HEK293 (cell line): ENCODE data around the gene MERTK.

Source experiments
- CTCF ChIA-PET: fragments of 350-600 bp; formaldehyde crosslinking; extraction: SDS; loops from one replicate; lab custom pipeline; 2021; ENCODE audit warnings: antibody characterized with exemption; lab: Yijun Ruan, JAX
- POLR2A ChIA-PET: fragments of 300-600 bp; formaldehyde crosslinking; extraction: SDS; loops from one replicate; lab custom pipeline; 2020; ENCODE audit warnings: antibody characterized with exemption, inconsistent platforms; lab: Yijun Ruan, JAX
- H3K27ac ChIP-seq: fragments of 200-500 bp; sonication (Bioruptor generic); 2 replicates; pipeline ENCODE4 v1.5.1; 2014; ENCODE audit warnings: low read depth, low read length, control low read depth, inconsistent platforms; ENCODE audit errors: extremely low read depth
- H3K36me3 ChIP-seq, 2 experiments: fragments of 200-500 bp in 1 of 2; sonication (Bioruptor generic) in 1 of 2; 1 replicate in 1 of 2; 2 replicates in 1 of 2; pipeline ENCODE4 v1.5.1; 2014 to 2017; ENCODE audit warnings: inconsistent platforms in 2 of 2, low read length in 2 of 2; ENCODE audit not compliant: control insufficient read depth in 2 of 2, insufficient read depth in 1 of 2
- H3K4me1 ChIP-seq: fragments of 200-500 bp; sonication (Bioruptor generic); 2 replicates; pipeline ENCODE4 v1.5.1; 2014; ENCODE audit warnings: mild to moderate bottlenecking, low read length, inconsistent platforms; ENCODE audit not compliant: control insufficient read depth, insufficient read depth
- H3K4me3 ChIP-seq: 2 replicates; pipeline ENCODE4 v1.5.1; 2011; ENCODE audit warnings: low read depth, mild to moderate bottlenecking, control low read depth, low read length, moderate library complexity
- H3K9me3 ChIP-seq: fragments of 200-500 bp; sonication (Bioruptor generic); 2 replicates; pipeline ENCODE4 v1.5.1; 2014; ENCODE audit warnings: low read depth, low read length, inconsistent platforms; ENCODE audit not compliant: control insufficient read depth, insufficient read depth
- BCL6B ChIP-seq: fragments of 450-650 bp; formaldehyde crosslinking; IDR thresholded peaks from 2 replicates; pipeline ENCODE4 v1.5.1; 2017; ENCODE audit warnings: missing biosample characterization, missing genetic modification characterization
- EGR2 ChIP-seq: fragments of 450-650 bp; formaldehyde crosslinking; IDR thresholded peaks from 2 replicates; pipeline ENCODE4 v1.5.1; 2016; ENCODE audit warnings: low read depth, missing biosample characterization, missing genetic modification characterization
- GFI1B ChIP-seq: fragments of 450-650 bp; formaldehyde crosslinking; IDR thresholded peaks from 2 replicates; pipeline ENCODE4 v1.5.1; 2016; ENCODE audit warnings: missing biosample characterization, missing genetic modification characterization
- KLF16 ChIP-seq: fragments of 450-650 bp; formaldehyde crosslinking; IDR thresholded peaks from 2 replicates; pipeline ENCODE4 v1.5.1; 2017; ENCODE audit warnings: missing biosample characterization, missing genetic modification characterization
- KLF9 ChIP-seq: fragments of 450-650 bp; formaldehyde crosslinking; IDR thresholded peaks from 2 replicates; pipeline ENCODE4 v1.5.1; 2016; ENCODE audit warnings: missing biosample characterization, missing genetic modification characterization, low read depth
- MYNN ChIP-seq: fragments of 450-650 bp; formaldehyde crosslinking; IDR thresholded peaks from 2 replicates; pipeline ENCODE4 v1.5.1; 2016; ENCODE audit warnings: missing biosample characterization, missing genetic modification characterization, borderline replicate concordance
- OSR2 ChIP-seq: fragments of 450-650 bp; formaldehyde crosslinking; IDR thresholded peaks from 2 replicates; pipeline ENCODE4 v1.5.1; 2016; ENCODE audit warnings: missing biosample characterization, missing genetic modification characterization
- PBX3 ChIP-seq: sonication (generic); formaldehyde crosslinking; IDR thresholded peaks from 2 replicates; pipeline ENCODE4 v1.8.1; 2022; ENCODE audit warnings: mild to moderate bottlenecking, moderate library complexity, missing genetic modification reagents
- RBAK ChIP-seq: fragments of 450-650 bp; formaldehyde crosslinking; IDR thresholded peaks from 2 replicates; pipeline ENCODE4 v1.5.1; 2016; ENCODE audit warnings: missing biosample characterization, missing genetic modification characterization
- SCRT1 ChIP-seq: fragments of 450-650 bp; formaldehyde crosslinking; IDR thresholded peaks from 2 replicates; pipeline ENCODE4 v1.5.1; 2016; ENCODE audit warnings: missing biosample characterization, missing genetic modification characterization, borderline replicate concordance
- SP7 ChIP-seq: fragments of 450-650 bp; formaldehyde crosslinking; IDR thresholded peaks from 2 replicates; pipeline ENCODE4 v1.5.1; 2016; ENCODE audit warnings: missing biosample characterization, missing genetic modification characterization
- ZFHX2 ChIP-seq: fragments of 450-650 bp; formaldehyde crosslinking; conservative IDR thresholded peaks from 2 replicates; pipeline ENCODE4 v1.5.1; 2016; ENCODE audit warnings: missing biosample characterization, missing genetic modification characterization
- ZNF23 ChIP-seq: fragments of 450-650 bp; formaldehyde crosslinking; IDR thresholded peaks from 2 replicates; pipeline ENCODE4 v1.5.1; 2016; ENCODE audit warnings: missing biosample characterization, missing genetic modification characterization, borderline replicate concordance
- ZNF239 ChIP-seq: fragments of 450-650 bp; formaldehyde crosslinking; IDR thresholded peaks from 2 replicates; pipeline ENCODE4 v1.5.1; 2016; ENCODE audit warnings: missing biosample characterization, missing genetic modification characterization
- ZNF24 ChIP-seq: fragments of 450-650 bp; formaldehyde crosslinking; IDR thresholded peaks from 2 replicates; pipeline ENCODE4 v1.5.1; 2016; ENCODE audit warnings: missing biosample characterization, missing genetic modification characterization
- ZNF266 ChIP-seq: fragments of 450-650 bp; formaldehyde crosslinking; IDR thresholded peaks from 2 replicates; pipeline ENCODE4 v1.5.1; 2016; ENCODE audit warnings: missing biosample characterization, missing genetic modification characterization, low read depth
- ZNF324 ChIP-seq: fragments of 450-650 bp; formaldehyde crosslinking; IDR thresholded peaks from 2 replicates; pipeline ENCODE4 v1.5.1; 2016; ENCODE audit warnings: missing biosample characterization, missing genetic modification characterization
- ZNF354C ChIP-seq: fragments of 450-650 bp; formaldehyde crosslinking; IDR thresholded peaks from 2 replicates; pipeline ENCODE4 v1.5.1; 2016; ENCODE audit warnings: missing biosample characterization, missing genetic modification characterization, low read depth, borderline replicate concordance
- ZNF394 ChIP-seq: fragments of 450-650 bp; formaldehyde crosslinking; IDR thresholded peaks from 2 replicates; pipeline ENCODE4 v1.5.1; 2016; ENCODE audit warnings: missing biosample characterization, missing genetic modification characterization, mild to moderate bottlenecking, moderate library complexity, borderline replicate concordance
- ZNF654 ChIP-seq: fragments of 450-650 bp; formaldehyde crosslinking; IDR thresholded peaks from 2 replicates; pipeline ENCODE4 v1.5.1; 2016; ENCODE audit warnings: low read depth, missing biosample characterization, missing genetic modification characterization
- ZNF707 ChIP-seq: fragments of 450-650 bp; formaldehyde crosslinking; IDR thresholded peaks from 2 replicates; pipeline ENCODE4 v1.5.1; 2016; ENCODE audit warnings: missing biosample characterization, missing genetic modification characterization
- ZNF747 ChIP-seq: fragments of 450-650 bp; formaldehyde crosslinking; IDR thresholded peaks from 2 replicates; pipeline ENCODE4 v1.5.1; 2016; ENCODE audit warnings: missing biosample characterization, missing genetic modification characterization
- ZNF776 ChIP-seq: fragments of 450-650 bp; formaldehyde crosslinking; IDR thresholded peaks from 2 replicates; pipeline ENCODE4 v1.5.0; 2017; ENCODE audit warnings: missing biosample characterization, missing genetic modification characterization, borderline replicate concordance
- ZNF785 ChIP-seq: fragments of 450-650 bp; formaldehyde crosslinking; IDR thresholded peaks from 2 replicates; pipeline ENCODE4 v1.5.1; 2016; ENCODE audit warnings: missing biosample characterization, missing genetic modification characterization

The MERTK gene

GRCh38 chr2:111970453-111970852, 72.0 kb downstream of the MERTK start:
- POLR2A ChIA-PET = interaction anchor here (0.7 kb wide), 1 partner anchor 13 kb away, joined by 4 read pairs; no protein-coding TSS in a partner anchor
- TF ChIP-seq KLF9 = no peak
- no peak for TF ChIP-seq ZNF394 (tag by site-specific recombination)
- no peak for TF ChIP-seq ZNF707 (tag by site-specific recombination)
- no peak for TF ChIP-seq MYNN
- TF ChIP-seq ZNF24 (tag by site-specific recombination) = no peak
- TF ChIP-seq ZNF239 (tag by site-specific recombination) = no peak
- no peak for TF ChIP-seq ZNF354C (tag by site-specific recombination)
- TF ChIP-seq ZNF785 (tag by site-specific recombination) = no peak
- TF ChIP-seq SCRT1 = no peak
- no peak for TF ChIP-seq ZNF654 (tag by site-specific recombination)
- no peak for TF ChIP-seq ZNF23
- no peak for TF ChIP-seq ZNF266 (tag by site-specific recombination)
- TF ChIP-seq RBAK (tag by site-specific recombination) = no peak
- TF ChIP-seq GFI1B (tag by site-specific recombination) = no peak
- TF ChIP-seq OSR2 (tag by site-specific recombination) = no peak
- TF ChIP-seq ZNF747 = no peak
- no peak for TF ChIP-seq KLF16 (tag by site-specific recombination)
- no peak for TF ChIP-seq ZNF776 (tag by site-specific recombination)
- TF ChIP-seq ZNF324 (tag by site-specific recombination) = no peak
- Histone ChIP-seq H3K36me3 (peaks cover 0 to 32% of the 10 kb centered on the region in 2 experiments; a peak in 2 of 3 replicates), H3K4me3 (no peak overlapping the region), H3K27ac (no peak overlapping the region), H3K9me3 (no peaks in the 10 kb centered on the region), H3K4me1 (no peaks in the 10 kb centered on the region; the same call in 1 of the 2 replicates)
- CTCF ChIA-PET = interaction anchor here (0.6 kb wide), 1 partner anchor 43 kb away, joined by 5 read pairs; no protein-coding TSS in a partner anchor

GRCh38 chr2:111972955-111973565, 74.7 kb downstream of the MERTK start:
- CTCF ChIA-PET = interaction anchor here (0.9 to 1.0 kb wide), 2 partner anchors 58 to 76 kb away, joined by 3 read pairs; no protein-coding TSS in a partner anchor
- POLR2A ChIA-PET = no interaction called here
- no peak overlapping the region for H3K4me3 ChIP-seq
- TF ChIP-seq ZFHX2 (tag by site-specific recombination) (peak; percentile 26; the same call in 1 of the 2 replicates), PBX3 (CRISPR knock-in tag) (no peak), SP7 (tag by site-specific recombination) (peak; percentile 37; the same call in 1 of the 2 replicates), EGR2 (tag by site-specific recombination) (peak; percentile 36; the same call in 1 of the 2 replicates), BCL6B (no peak)
- H3K9me3 ChIP-seq = no peaks in the 10 kb centered on the region
- peaks cover 3 to 35% of the 10 kb centered on the region in 2 experiments for H3K36me3 ChIP-seq
- no peak overlapping the region for H3K27ac ChIP-seq
- no peaks in the 10 kb centered on the region; the same call in 1 of the 2 replicates for H3K4me1 ChIP-seq
